ENCODE data around the gene PFKP.

Gene PFKP

DNA sequence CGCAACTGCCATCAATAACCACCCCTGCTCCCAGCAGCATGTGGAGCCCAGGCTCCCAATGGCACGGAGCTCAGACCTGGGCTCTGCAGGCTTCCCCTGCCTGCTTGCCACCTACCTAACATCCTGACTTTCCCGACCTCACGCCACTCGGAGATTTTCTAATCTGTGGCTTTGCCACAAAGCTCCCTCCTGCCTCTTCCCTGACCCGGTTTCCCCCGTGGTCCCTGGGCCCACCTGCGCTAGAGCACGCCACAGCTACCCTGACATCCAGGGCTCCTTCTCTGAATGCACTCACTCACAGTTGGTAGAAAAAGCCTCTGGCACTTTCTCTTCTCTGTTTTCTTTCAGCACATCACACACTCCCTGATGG lies 85.2 kb downstream of the PFKP start:
- no peak for TF ChIP-seq CTCF (IDR thresholded peaks at IDR 0.05; ENCODE audit: low read depth, low read length)
- in situ Hi-C loops (cut with HindIII; ENCODE audit: low sequenced_read_pairs): no loop called here
- DNase-seq (ENCODE audit: low read depth, low spot score): no peak
- H3K4me3 ChIP-seq (ENCODE audit: low read depth, low read length): no peak overlapping the region

- TF ChIP-seq CTCF (IDR thresholded peaks at IDR 0.05; ENCODE audit: low read depth, low read length): no peak
- no peak for DNase-seq (ENCODE audit: low read depth, low spot score)
- in situ Hi-C loops (cut with HindIII; ENCODE audit: low sequenced_read_pairs): no loop called here
- H3K4me3 ChIP-seq (ENCODE audit: low read depth, low read length): no peak overlapping the region
Observed at GRCh38 chr10:3154666-3155065, 87.3 kb downstream of the PFKP start.

- in situ Hi-C loops (cut with HindIII; ENCODE audit: low sequenced_read_pairs): no loop called here
- no peak for TF ChIP-seq CTCF (IDR thresholded peaks at IDR 0.05; ENCODE audit: low read depth, low read length)
- no peak for DNase-seq (ENCODE audit: low read depth, low spot score)
- H3K4me3 ChIP-seq (ENCODE audit: low read depth, low read length): no peak overlapping the region
Observed at GRCh38 chr10:3159152-3159551, 91.8 kb downstream of the PFKP start.

DNA sequence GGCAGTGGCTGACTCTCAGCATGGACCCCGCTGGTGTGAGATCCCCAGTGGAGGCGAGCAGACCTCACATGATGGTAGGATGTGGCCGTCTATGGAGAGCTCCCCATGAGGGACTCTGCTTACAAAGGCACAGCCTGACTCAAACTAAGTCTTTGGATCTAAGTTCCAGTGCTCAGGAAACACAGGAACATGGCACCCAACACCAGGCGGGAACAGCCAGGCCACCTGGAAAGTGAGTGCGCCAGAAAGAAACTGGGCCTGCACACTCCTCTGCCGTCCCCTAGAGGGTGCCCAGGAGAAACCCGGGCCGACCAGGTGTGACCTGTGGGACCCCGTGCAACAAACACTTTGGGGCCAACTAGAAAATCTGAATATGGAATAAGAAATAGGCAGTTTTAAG lies 95.2 kb downstream of the PFKP start:
- TF ChIP-seq CTCF (IDR thresholded peaks at IDR 0.05; ENCODE audit: low read depth, low read length): peak; percentile 29
- H3K4me3 ChIP-seq (ENCODE audit: low read depth, low read length): no peak overlapping the region
- DNase-seq (ENCODE audit: low read depth, low spot score): no peak
- in situ Hi-C loops (cut with HindIII; ENCODE audit: low sequenced_read_pairs): no loop called here

- no peak for DNase-seq (ENCODE audit: low read depth, low spot score)
- no peak for TF ChIP-seq CTCF (IDR thresholded peaks at IDR 0.05; ENCODE audit: low read depth, low read length)
- in situ Hi-C loops (cut with HindIII; ENCODE audit: low sequenced_read_pairs): no loop called here
- H3K4me3 ChIP-seq (ENCODE audit: low read depth, low read length): no peak overlapping the region
Observed at GRCh38 chr10:3163879-3164278, 96.5 kb downstream of the PFKP start.

DNA sequence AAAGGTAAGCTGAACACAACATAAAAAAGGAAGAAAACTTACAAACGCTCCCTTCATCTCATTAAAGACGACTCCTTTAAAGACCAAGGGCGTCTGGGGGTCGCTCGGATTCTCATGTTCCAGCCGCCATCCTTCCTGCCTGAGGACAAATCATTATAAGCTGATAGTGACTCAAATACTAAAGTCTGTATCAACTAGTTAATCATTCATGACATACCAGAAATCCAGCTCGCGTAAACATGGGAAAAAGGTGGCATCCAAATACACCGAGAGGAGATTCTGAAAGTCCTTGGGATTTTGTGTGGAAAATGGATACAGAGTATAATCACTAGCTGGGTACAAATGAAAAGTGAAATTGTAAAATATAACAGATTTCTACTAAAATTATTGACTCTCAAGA lies 97.8 kb downstream of the PFKP start:
- in situ Hi-C loops (cut with HindIII; ENCODE audit: low sequenced_read_pairs): no loop called here
- no peak overlapping the region for H3K4me3 ChIP-seq (ENCODE audit: low read depth, low read length)
- no peak for DNase-seq (ENCODE audit: low read depth, low spot score)
- TF ChIP-seq CTCF (IDR thresholded peaks at IDR 0.05; ENCODE audit: low read depth, low read length): no peak

All from astrocyte of the spinal cord (primary cell).